SK-N-SH treated with all-trans-retinoic acid at 6 μM for 48 hours (cell line): ENCODE results near the gene NFS1.
"Not testable (repeated sequence)": the region's sequence is repeated elsewhere in the genome, so short reads cannot be mapped to it uniquely, and the experiment has no call there.

Experiments
- ATAC-seq: fragments of 200-7000 bp; cut with Tn5 transposase; 3 replicates; pipeline ENCODE4 v1.9.1; 2020; ENCODE audit warnings: mild to moderate bottlenecking, moderate library complexity
- ARNTL ChIP-seq: fragments of 450-650 bp; formaldehyde crosslinking; IDR thresholded peaks from 2 replicates; pipeline ENCODE4 v1.5.0; 2020; ENCODE audit warnings: low read depth, mild to moderate bottlenecking, moderate library complexity, borderline replicate concordance
- BACH2 ChIP-seq: fragments of 250-450 bp; sonication (Bioruptor Pico); IDR thresholded peaks from 2 replicates; pipeline ENCODE4 v1.9.0; 2021; ENCODE audit warnings: mild to moderate bottlenecking, borderline replicate concordance
- CREB5 ChIP-seq: fragments of 250-450 bp; sonication (Bioruptor Pico); IDR thresholded peaks from 2 replicates; pipeline ENCODE4 v1.5.1; 2020; ENCODE audit warnings: low read depth, mild to moderate bottlenecking, moderate library complexity
- CSDC2 ChIP-seq: fragments of 250-450 bp; sonication (Bioruptor Pico); IDR thresholded peaks from 2 replicates; pipeline ENCODE4 v1.5.0; 2020; ENCODE audit warnings: mild to moderate bottlenecking, moderate library complexity
- CSRNP3 ChIP-seq: fragments of 250-450 bp; sonication (Bioruptor Pico); IDR thresholded peaks from 2 replicates; pipeline ENCODE4 v1.5.1; 2021; ENCODE audit warnings: mild to moderate bottlenecking, moderate library complexity
- GLIS3 ChIP-seq: fragments of 250-450 bp; sonication (Bioruptor Pico); IDR thresholded peaks from 2 replicates; pipeline ENCODE4 v1.5.0; 2020; ENCODE audit warnings: mild to moderate bottlenecking, moderate library complexity
- OSR1 ChIP-seq: fragments of 250-450 bp; sonication (Bioruptor Pico); IDR thresholded peaks from 2 replicates; pipeline ENCODE4 v1.8.0; 2022; ENCODE audit warnings: moderate library complexity, mild to moderate bottlenecking, inconsistent platforms
- POU6F1 ChIP-seq: fragments of 250-450 bp; sonication (Bioruptor Pico); IDR thresholded peaks from 2 replicates; pipeline ENCODE4 v1.8.0; 2021; ENCODE audit warnings: low read depth, mild to moderate bottlenecking, moderate library complexity, borderline replicate concordance
- PPARA ChIP-seq: fragments of 250-450 bp; sonication (Bioruptor Pico); IDR thresholded peaks from 2 replicates; pipeline ENCODE4 v1.5.0; 2020; ENCODE audit warnings: mild to moderate bottlenecking, borderline replicate concordance
- RARB ChIP-seq: fragments of 250-450 bp; sonication (Bioruptor Pico); IDR thresholded peaks from 2 replicates; pipeline ENCODE4 v1.8.0; 2021; ENCODE audit warnings: mild to moderate bottlenecking, moderate library complexity
- SNAI2 ChIP-seq: fragments of 250-450 bp; sonication (Bioruptor Pico); IDR thresholded peaks from 2 replicates; pipeline ENCODE4 v1.5.0; 2020; ENCODE audit warnings: mild to moderate bottlenecking, moderate library complexity
- TCF4 ChIP-seq: fragments of 250-450 bp; sonication (Bioruptor Pico); IDR thresholded peaks from 2 replicates; pipeline ENCODE4 v1.8.0; 2021; ENCODE audit warnings: mild to moderate bottlenecking, moderate library complexity, borderline replicate concordance
- TOX ChIP-seq: fragments of 250-450 bp; sonication (Bioruptor Pico); IDR thresholded peaks from 2 replicates; pipeline ENCODE4 v1.8.0; 2021; ENCODE audit warnings: mild to moderate bottlenecking, moderate library complexity, borderline replicate concordance
- TSHZ2 ChIP-seq: fragments of 250-450 bp; sonication (Bioruptor Pico); IDR thresholded peaks from 2 replicates; pipeline ENCODE4 v1.5.0; 2020; ENCODE audit warnings: mild to moderate bottlenecking, moderate library complexity
- ZC3H10 ChIP-seq: fragments of 250-450 bp; sonication (Bioruptor Pico); IDR thresholded peaks from 2 replicates; pipeline ENCODE4 v1.5.1; 2021; ENCODE audit warnings: mild to moderate bottlenecking, moderate library complexity
- ZFP3 ChIP-seq: fragments of 250-450 bp; sonication (Bioruptor Pico); IDR thresholded peaks from 2 replicates; pipeline ENCODE4 v1.5.0; 2020; ENCODE audit warnings: mild to moderate bottlenecking, moderate library complexity
- ZNF565 ChIP-seq: fragments of 450-650 bp; formaldehyde crosslinking; conservative IDR thresholded peaks from 2 replicates; pipeline ENCODE4 v1.5.0; 2020; ENCODE audit warnings: low read depth, mild to moderate bottlenecking, moderate library complexity
- ZNF70 ChIP-seq: fragments of 450-650 bp; formaldehyde crosslinking; IDR thresholded peaks from 2 replicates; pipeline ENCODE4 v1.5.0; 2020; ENCODE audit warnings: mild to moderate bottlenecking, moderate library complexity
- ZNF8 ChIP-seq: fragments of 450-650 bp; formaldehyde crosslinking; IDR thresholded peaks from 2 replicates; pipeline ENCODE4 v1.5.0; 2020; ENCODE audit warnings: mild to moderate bottlenecking, moderate library complexity

Gene NFS1

GRCh38 chr20:35708502-35708901, 9.3 kb upstream of the NFS1 start:
- no peak; the same call in none of the 3 replicates for ATAC-seq
- TF ChIP-seq CREB5 (CRISPR knock-in tag): no peak
- TF ChIP-seq SNAI2 (CRISPR knock-in tag): no peak
- no peak for TF ChIP-seq ZFP3 (CRISPR knock-in tag)
- no peak for TF ChIP-seq POU6F1 (CRISPR knock-in tag)
- TF ChIP-seq ZNF565: no peak
- TF ChIP-seq TOX (CRISPR knock-in tag): no peak
- TF ChIP-seq OSR1 (CRISPR knock-in tag): no peak
- no peak for TF ChIP-seq BACH2 (CRISPR knock-in tag)
- no peak for TF ChIP-seq TCF4 (CRISPR knock-in tag)
- no peak for TF ChIP-seq ZNF70 (CRISPR knock-in tag)
- no peak for TF ChIP-seq ZNF8 (CRISPR knock-in tag)
- no peak for TF ChIP-seq CSRNP3 (CRISPR knock-in tag)
- TF ChIP-seq CSDC2 (CRISPR knock-in tag): no peak
- no peak for TF ChIP-seq TSHZ2 (CRISPR knock-in tag)
- no peak for TF ChIP-seq ZC3H10 (CRISPR knock-in tag)
- TF ChIP-seq GLIS3 (CRISPR knock-in tag): no peak
- no peak for TF ChIP-seq PPARA (CRISPR knock-in tag)

- ATAC-seq: not testable (repeated sequence)
These were observed 7.7 kb upstream of the NFS1 start for GRCh38 chr20:35706591-35707529.

GRCh38 chr20:35705894-35706293, 6.7 kb upstream of the NFS1 start:
- not testable (repeated sequence) for ATAC-seq

- no peak for ATAC-seq
These were observed 5.5 kb upstream of the NFS1 start for GRCh38 chr20:35704514-35705261.

More at GRCh38 chr20:35704514-35705261, 5.5 kb upstream of the NFS1 start:
- TF ChIP-seq ZNF70 (CRISPR knock-in tag): no peak
- TF ChIP-seq ARNTL (CRISPR knock-in tag): no peak
- TF ChIP-seq SNAI2 (CRISPR knock-in tag): no peak
- TF ChIP-seq RARB (CRISPR knock-in tag): no peak
- TF ChIP-seq TCF4 (CRISPR knock-in tag): no peak
- TF ChIP-seq, all 23 proteins: peak for 0
